ENCODE measurements around the gene GRIA3. TPM values are rescaled to one million over a fixed set of nuclear protein-coding genes. Genes with fewer than 3 reads are reported as not detected.

The GRIA3 gene
- total RNA-seq, 1 experiment from 2014 or later = not detected

GRCh38 chrX:123254457-123254856 lies 70.4 kb downstream of the GRIA3 start:
- no peak overlapping the region for H2AFZ ChIP-seq (ENCODE audit: low read depth, low read length, poor library complexity, severe bottlenecking)
- POLR2A ChIA-PET = no interaction called here
- no peaks in the 10 kb centered on the region for H3K9me3 ChIP-seq (ENCODE audit: control insufficient read depth in 1 of 2, insufficient read depth in 1 of 2, low read depth in 1 of 2, low read length in 2 of 2)
- DNase-seq (ENCODE audit: low read depth, low spot score) (no peak), ATAC-seq (no peak)
- H3K79me2 ChIP-seq (ENCODE audit: insufficient read depth, low read length) = no peaks in the 10 kb centered on the region
- no peaks in the 10 kb centered on the region for H3K27me3 ChIP-seq (ENCODE audit: insufficient read depth, low read length)
- intact Hi-C loops (cut with micrococcal nuclease) = no loop called here
- H4K20me1 ChIP-seq (ENCODE audit: insufficient read depth) = no peaks in the 10 kb centered on the region
- no peak overlapping the region for H3K9ac ChIP-seq (ENCODE audit: low read length)
- BruUV-seq (replicated peaks) = no TSS peak
- H3K36me3 ChIP-seq (ENCODE audit: control insufficient read depth in 1 of 2, insufficient read depth in 2 of 2, low read length in 2 of 2) = no peaks in the 10 kb centered on the region
- CTCF ChIA-PET = no interaction called here
- no peak overlapping the region for H3K4me2 ChIP-seq (ENCODE audit: low read length)
- TF ChIP-seq ELF1 (IDR thresholded peaks at IDR 0.05; ENCODE audit: borderline replicate concordance, low read depth) = no peak
- no peak for TF ChIP-seq MAX (IDR thresholded peaks at IDR 0.05)
- TF ChIP-seq POLR2A (IDR thresholded peaks at IDR 0.05; ENCODE audit: borderline replicate concordance, extremely low read depth, insufficient read depth, insufficient read length) = no peak
- TF ChIP-seq POLR2AphosphoS5 (IDR thresholded peaks at IDR 0.05; ENCODE audit: low read depth, low read length) = no peak
- TF ChIP-seq FOSL1 (IDR thresholded peaks at IDR 0.05; ENCODE audit: low read depth) = no peak
- no peak for TF ChIP-seq SIN3A (IDR thresholded peaks at IDR 0.05; ENCODE audit: low read depth)
- TF ChIP-seq REST (IDR thresholded peaks at IDR 0.05; ENCODE audit: low read depth) = no peak
- TF ChIP-seq SP1 (IDR thresholded peaks at IDR 0.05; ENCODE audit: low read depth) = no peak
- TF ChIP-seq CBX3 (IDR thresholded peaks at IDR 0.05; ENCODE audit: low read depth) = no peak
- TF ChIP-seq JUND (IDR thresholded peaks at IDR 0.05) = no peak
- TF ChIP-seq CEBPB (IDR thresholded peaks at IDR 0.05; ENCODE audit: low read depth) = no peak
- TF ChIP-seq SRF (IDR thresholded peaks at IDR 0.05; ENCODE audit: low read depth) = no peak
- TF ChIP-seq ATF3 (IDR thresholded peaks at IDR 0.05) = no peak
- no peak for TF ChIP-seq ZBTB33 (IDR thresholded peaks at IDR 0.05; ENCODE audit: extremely low read depth, insufficient replicate concordance, low read length)
- TF ChIP-seq YY1 (IDR thresholded peaks at IDR 0.05; ENCODE audit: extremely low read depth, insufficient replicate concordance, low read depth, low read length) = no peak
- no peaks in the 10 kb centered on the region for H3K4me1 ChIP-seq (ENCODE audit: control insufficient read depth in 1 of 2, insufficient read depth in 2 of 2, low read length in 2 of 2)
- no peak overlapping the region for H3K4me3 ChIP-seq (replicated peaks in 1 of 2; ENCODE audit: low read depth in 1 of 2, low read length in 2 of 2)
- H3K9me2 ChIP-seq (ENCODE audit: insufficient read depth) = no peaks in the 10 kb centered on the region
- RAD21 ChIA-PET (ENCODE audit: low non-redundant PET in 1 of 2, low total read pairs in 2 of 2, uncharacterized antibody in 2 of 2, unreplicated experiment in 2 of 2) = no interaction called here
- no peak overlapping the region for H3K27ac ChIP-seq (ENCODE audit: low read depth, low read length)
